Ishikawa (cell line): ENCODE results near the gene CASP9.

Source experiments
- CEBPB ChIP-seq: IDR thresholded peaks from 2 replicates; pipeline ENCODE4 v1.6.1; 2012
- RAD21 ChIP-seq: IDR thresholded peaks from 2 replicates; pipeline ENCODE4 v1.6.1; 2012; ENCODE audit warnings: low read depth
- TCF12 ChIP-seq: IDR thresholded peaks from 2 replicates; pipeline ENCODE4 v1.6.1; 2012; ENCODE audit warnings: low read depth
- TF ChIP-seq, protein P1 (sequence below): IDR thresholded peaks from 2 replicates; pipeline ENCODE4 v1.6.1; 2012

DNA sequence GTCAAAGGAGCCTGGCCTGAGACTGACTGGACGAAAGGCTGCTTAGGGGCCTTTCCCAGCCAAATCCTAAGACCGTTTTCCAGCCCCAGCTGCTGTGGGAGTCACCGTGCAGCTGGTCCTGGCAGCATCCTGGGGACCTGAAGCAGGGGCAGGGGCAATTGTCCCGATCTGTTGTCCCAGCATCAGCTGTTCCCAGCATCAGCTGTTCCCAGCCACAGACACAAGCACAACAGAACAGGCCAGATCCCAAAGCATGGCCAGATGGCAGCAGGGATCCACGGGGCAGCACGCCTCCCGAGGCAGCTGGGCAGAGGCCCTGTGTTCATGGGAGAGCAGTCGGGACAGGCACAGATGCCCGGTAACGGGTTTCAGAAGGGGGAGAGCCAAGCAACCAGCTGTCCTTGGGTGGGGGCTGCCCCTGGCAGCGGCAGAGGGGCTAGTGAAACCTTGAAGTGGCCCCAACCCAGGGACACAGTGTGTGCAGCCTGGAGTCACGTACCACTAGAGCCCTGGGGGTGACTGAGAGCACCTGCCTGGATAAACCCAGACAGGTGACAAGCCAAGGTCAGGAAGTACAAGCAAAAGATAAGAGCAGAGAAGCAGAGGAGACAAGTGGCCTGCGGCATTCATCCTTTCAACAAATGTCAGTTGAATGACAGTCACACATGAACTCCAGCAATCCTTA lies 34.8 kb downstream of the CASP9 start:
- TF ChIP-seq, protein P1, sequence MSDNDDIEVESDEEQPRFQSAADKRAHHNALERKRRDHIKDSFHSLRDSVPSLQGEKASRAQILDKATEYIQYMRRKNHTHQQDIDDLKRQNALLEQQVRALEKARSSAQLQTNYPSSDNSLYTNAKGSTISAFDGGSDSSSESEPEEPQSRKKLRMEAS = no peak
- TF ChIP-seq CEBPB (no peak), TCF12 (no peak), RAD21 (no peak)
